SK-N-SH treated with all-trans-retinoic acid at 6 μM for 48 hours (cell line): ENCODE data around the gene RNASE7.

ENCODE experiments used
- ARNTL ChIP-seq: fragments of 450-650 bp; formaldehyde crosslinking; IDR thresholded peaks from 2 replicates; pipeline ENCODE4 v1.5.0; 2020; ENCODE audit warnings: low read depth, mild to moderate bottlenecking, moderate library complexity, borderline replicate concordance
- BACH2 ChIP-seq: fragments of 250-450 bp; sonication (Bioruptor Pico); IDR thresholded peaks from 2 replicates; pipeline ENCODE4 v1.9.0; 2021; ENCODE audit warnings: mild to moderate bottlenecking, borderline replicate concordance
- ESRRG ChIP-seq: fragments of 250-450 bp; sonication (Bioruptor Pico); IDR thresholded peaks from 2 replicates; pipeline ENCODE4 v1.6.1; 2021; ENCODE audit warnings: mild to moderate bottlenecking
- OSR1 ChIP-seq: fragments of 250-450 bp; sonication (Bioruptor Pico); IDR thresholded peaks from 2 replicates; pipeline ENCODE4 v1.8.0; 2022; ENCODE audit warnings: moderate library complexity, mild to moderate bottlenecking, inconsistent platforms
- PATZ1 ChIP-seq: fragments of 250-450 bp; sonication (Bioruptor Pico); IDR thresholded peaks from 2 replicates; pipeline ENCODE4 v1.8.0; 2020; ENCODE audit warnings: mild to moderate bottlenecking, moderate library complexity, borderline replicate concordance
- RARB ChIP-seq: fragments of 250-450 bp; sonication (Bioruptor Pico); IDR thresholded peaks from 2 replicates; pipeline ENCODE4 v1.8.0; 2021; ENCODE audit warnings: mild to moderate bottlenecking, moderate library complexity
- TSHZ2 ChIP-seq: fragments of 250-450 bp; sonication (Bioruptor Pico); IDR thresholded peaks from 2 replicates; pipeline ENCODE4 v1.5.0; 2020; ENCODE audit warnings: mild to moderate bottlenecking, moderate library complexity
- ZFP3 ChIP-seq: fragments of 250-450 bp; sonication (Bioruptor Pico); IDR thresholded peaks from 2 replicates; pipeline ENCODE4 v1.5.0; 2020; ENCODE audit warnings: mild to moderate bottlenecking, moderate library complexity
- ZFP30 ChIP-seq: fragments of 450-650 bp; formaldehyde crosslinking; IDR thresholded peaks from 2 replicates; pipeline ENCODE4 v1.5.0; 2022; ENCODE audit warnings: mild to moderate bottlenecking, moderate library complexity
- ZNF70 ChIP-seq: fragments of 450-650 bp; formaldehyde crosslinking; IDR thresholded peaks from 2 replicates; pipeline ENCODE4 v1.5.0; 2020; ENCODE audit warnings: mild to moderate bottlenecking, moderate library complexity
- TF ChIP-seq, protein P1 (sequence below): fragments of 250-450 bp; sonication (Bioruptor Pico); IDR thresholded peaks from 2 replicates; pipeline ENCODE4 v1.5.1; 2020; ENCODE audit warnings: low read depth, mild to moderate bottlenecking, moderate library complexity

- no peak for TF ChIP-seq TSHZ2 (CRISPR knock-in tag)
- no peak for TF ChIP-seq ESRRG
- no peak for TF ChIP-seq PATZ1
- TF ChIP-seq RARB (CRISPR knock-in tag), result no peak
- no peak for TF ChIP-seq OSR1 (CRISPR knock-in tag)
- no peak for TF ChIP-seq ZFP3 (CRISPR knock-in tag)
- no peak for TF ChIP-seq ARNTL (CRISPR knock-in tag)
- no peak for TF ChIP-seq BACH2 (CRISPR knock-in tag)
- TF ChIP-seq ZFP30 (CRISPR knock-in tag), result no peak
- no peak for TF ChIP-seq ZNF70 (CRISPR knock-in tag)
- TF ChIP-seq, protein P1, sequence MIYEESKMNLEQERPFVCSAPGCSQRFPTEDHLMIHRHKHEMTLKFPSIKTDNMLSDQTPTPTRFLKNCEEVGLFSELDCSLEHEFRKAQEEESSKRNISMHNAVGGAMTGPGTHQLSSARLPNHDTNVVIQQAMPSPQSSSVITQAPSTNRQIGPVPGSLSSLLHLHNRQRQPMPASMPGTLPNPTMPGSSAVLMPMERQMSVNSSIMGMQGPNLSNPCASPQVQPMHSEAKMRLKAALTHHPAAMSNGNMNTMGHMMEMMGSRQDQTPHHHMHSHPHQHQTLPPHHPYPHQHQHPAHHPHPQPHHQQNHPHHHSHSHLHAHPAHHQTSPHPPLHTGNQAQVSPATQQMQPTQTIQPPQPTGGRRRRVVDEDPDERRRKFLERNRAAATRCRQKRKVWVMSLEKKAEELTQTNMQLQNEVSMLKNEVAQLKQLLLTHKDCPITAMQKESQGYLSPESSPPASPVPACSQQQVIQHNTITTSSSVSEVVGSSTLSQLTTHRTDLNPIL (CRISPR knock-in tag), result no peak
Observed at GRCh38 chr14:21073921-21074320, 31.8 kb downstream of the RNASE7 start.
